Liver (tissue), 9 donors: ENCODE data around the gene NAPA. TPM values are rescaled to one million over a fixed set of nuclear protein-coding genes. Genes with fewer than 3 reads are reported as not detected.

Experiments
- DNase-seq: peaks from one replicate; pipeline ENCODE4 v3.0.0-alpha.2; 2017; ENCODE audit warnings: low spot score
- H3K27ac ChIP-seq, 2 donors: one replicate each; pipeline ENCODE4 v1.7.0; 2013; ENCODE audit warnings: inconsistent platforms in 2 of 2, low read length in 2 of 2, control low read depth in 1 of 2, low read depth in 1 of 2, mild to moderate bottlenecking in 1 of 2
- H3K27me3 ChIP-seq, 4 donors: one replicate each; pipeline versions ENCODE4 v1.6.1 to v1.7.0; 2013; ENCODE audit warnings: low read length in 3 of 4, inconsistent platforms in 1 of 4, mild to moderate bottlenecking in 1 of 4, moderate library complexity in 1 of 4; ENCODE audit not compliant: control insufficient read depth in 4 of 4, insufficient read depth in 4 of 4
- H3K36me3 ChIP-seq, 4 donors: one replicate each; pipeline versions ENCODE4 v1.6.1 to v1.7.0; 2013; ENCODE audit warnings: low read length in 3 of 4, mild to moderate bottlenecking in 3 of 4, low read depth in 1 of 4, moderate library complexity in 1 of 4; ENCODE audit not compliant: control insufficient read depth in 4 of 4, insufficient read depth in 3 of 4
- H3K4me1 ChIP-seq, 4 donors: one replicate each; pipeline versions ENCODE4 v1.6.1 to v1.7.0; 2013; ENCODE audit warnings: low read length in 3 of 4, mild to moderate bottlenecking in 3 of 4, moderate library complexity in 1 of 4; ENCODE audit not compliant: control insufficient read depth in 4 of 4, insufficient read depth in 4 of 4
- H3K4me3 ChIP-seq, 3 donors: one replicate each; pipeline versions ENCODE4 v1.6.1 to v1.7.0; 2013; ENCODE audit warnings: low read length in 3 of 3, control low read depth in 1 of 3, low read depth in 1 of 3, mild to moderate bottlenecking in 1 of 3
- H3K9ac ChIP-seq, 2 donors: one replicate each; pipeline ENCODE4 v1.7.0; 2013; ENCODE audit warnings: low read length in 2 of 2, mild to moderate bottlenecking in 2 of 2, moderate library complexity in 2 of 2, control low read depth in 1 of 2, low read depth in 1 of 2
- H3K9me3 ChIP-seq, 4 donors: one replicate each; pipeline versions ENCODE4 v1.6.1 to v1.7.0; 2013; ENCODE audit warnings: low read length in 3 of 4; ENCODE audit not compliant: control insufficient read depth in 4 of 4
- ATF3 ChIP-seq: IDR thresholded peaks from 2 replicates; pipeline ENCODE4 v1.6.1; 2016; ENCODE audit warnings: antibody characterized with exemption
- CTCF ChIP-seq: fragments of 150-350 bp; IDR thresholded peaks from 2 replicates; pipeline ENCODE4 v1.5.1; 2017; ENCODE audit warnings: improper control_type of control experiment, low read depth, low read length; ENCODE audit not compliant: missing input control
- EGR1 ChIP-seq, 2 donors: IDR thresholded peaks; 2 replicates each; pipeline ENCODE4 v1.6.1; 2016 to 2018; ENCODE audit warnings: antibody characterized with exemption in 2 of 2, low read depth in 2 of 2
- FOXA1 ChIP-seq: IDR thresholded peaks from 2 replicates; pipeline ENCODE4 v1.6.1; 2016; ENCODE audit warnings: antibody characterized with exemption
- FOXA2 ChIP-seq: IDR thresholded peaks from 2 replicates; pipeline ENCODE4 v1.6.1; 2016; ENCODE audit warnings: antibody characterized with exemption
- GABPA ChIP-seq, 2 donors: IDR thresholded peaks in 1 of 2; conservative IDR thresholded peaks in 1 of 2; 2 replicates each; pipeline ENCODE4 v1.6.1; 2016; ENCODE audit warnings: antibody characterized with exemption in 2 of 2, mild to moderate bottlenecking in 1 of 2, moderate library complexity in 1 of 2
- HNF4A ChIP-seq, 2 donors: conservative IDR thresholded peaks; 2 replicates each; pipeline ENCODE4 v1.6.1; 2016; ENCODE audit warnings: antibody characterized with exemption in 2 of 2, mild to moderate bottlenecking in 2 of 2
- HNF4G ChIP-seq: IDR thresholded peaks from 2 replicates; pipeline ENCODE4 v1.6.1; 2016; ENCODE audit warnings: antibody characterized with exemption
- JUND ChIP-seq, 2 donors: IDR thresholded peaks; 2 replicates each; pipeline ENCODE4 v1.6.1; 2016; ENCODE audit warnings: antibody characterized with exemption in 2 of 2
- MAX ChIP-seq: IDR thresholded peaks from 2 replicates; pipeline ENCODE4 v1.6.1; 2016; ENCODE audit warnings: antibody characterized with exemption
- NR2F2 ChIP-seq: IDR thresholded peaks from 2 replicates; pipeline ENCODE4 v1.6.1; 2016; ENCODE audit warnings: antibody characterized with exemption
- RAD21 ChIP-seq, 2 donors: IDR thresholded peaks; 2 replicates each; pipeline ENCODE4 v1.6.1; 2016; ENCODE audit warnings: antibody characterized with exemption in 2 of 2, mild to moderate bottlenecking in 2 of 2
- REST ChIP-seq: IDR thresholded peaks from 2 replicates; pipeline ENCODE4 v1.6.1; 2016; ENCODE audit warnings: antibody characterized with exemption, mild to moderate bottlenecking
- RXRA ChIP-seq, 2 donors: IDR thresholded peaks; 2 replicates each; pipeline ENCODE4 v1.6.1; 2017 to 2018; ENCODE audit warnings: antibody characterized with exemption in 2 of 2, mild to moderate bottlenecking in 1 of 2
- SP1 ChIP-seq: IDR thresholded peaks from 2 replicates; pipeline ENCODE4 v1.6.1; 2018; ENCODE audit warnings: antibody characterized with exemption, mild to moderate bottlenecking
- TAF1 ChIP-seq: conservative IDR thresholded peaks from 2 replicates; pipeline ENCODE4 v1.6.1; 2016; ENCODE audit warnings: antibody characterized with exemption, mild to moderate bottlenecking
- YY1 ChIP-seq: IDR thresholded peaks from 2 replicates; pipeline ENCODE4 v1.6.1; 2016; ENCODE audit warnings: antibody characterized with exemption, mild to moderate bottlenecking
- ZBTB33 ChIP-seq: IDR thresholded peaks from 2 replicates; pipeline ENCODE4 v1.6.1; 2016; ENCODE audit warnings: antibody characterized with exemption
- WGBS: extraction: QIAGEN DNeasy Blood & Tissue Kit; methylation state at CpG from one replicate; pipeline ENCODE4 v1.1.7; 2013; 5-methylcytosine and 5-hydroxymethylcytosine counted together
- polyA plus RNA-seq, 2 donors: library from polyadenylated mRNA; stranded (reverse) in 1 of 2; unstranded in 1 of 2; fragments of 200-250 nt in 1 of 2; fragments of >200 nt in 1 of 2; fragmentation: Nextera tagmentation in 1 of 2; extraction: Ambion mirVana in 1 of 2; gene quantifications; one replicate each; pipeline versions ENCODE4 v1.2.1 to v1.2.3, GENCODE V29; 2013 to 2015
- total RNA-seq, 2 donors: library from RNA; depleted of rRNA; stranded (reverse); fragments of >200 nt; gene quantifications; one replicate each; pipeline ENCODE4 v1.2.3, GENCODE V29; 2014
- donor health status: healthy.
- donor health status: healthy.
- donor health status: healthy.
- donor health status: healthy.
- donor health status: healthy.

The NAPA gene
- total and polyA plus RNA-seq, 4 donors, result 73.4 to 132 (median 120) TPM

GRCh38 chr19:47470447-47471195 is 44.2 kb downstream of the NAPA start:
- peaks cover 0 to 4% (median 0%) of the 10 kb centered on the region in 4 donors for H3K4me1 ChIP-seq
- H3K27ac ChIP-seq, result no peak overlapping the region
- DNase-seq, result no peak
- H3K36me3 ChIP-seq, result peaks cover 0 to 3% (median 0%) of the 10 kb centered on the region in 4 donors
- H3K9ac ChIP-seq, result no peak overlapping the region
- no peak overlapping the region for H3K4me3 ChIP-seq
- H3K9me3 ChIP-seq, result no peaks in the 10 kb centered on the region
- TF ChIP-seq SP1, result no peak
- TF ChIP-seq REST, result no peak
- no peak for TF ChIP-seq CTCF
- TF ChIP-seq YY1, result no peak
- TF ChIP-seq JUND (IDR thresholded peaks at IDR 0.05), result no peak
- TF ChIP-seq FOXA2, result no peak
- TF ChIP-seq EGR1 (IDR thresholded peaks at IDR 0.05; ENCODE audit: low read depth in 2 of 2), result no peak
- no peak for TF ChIP-seq RXRA (IDR thresholded peaks at IDR 0.05)
- no peak for TF ChIP-seq HNF4G
- TF ChIP-seq MAX, result no peak
- no peak for TF ChIP-seq GABPA (IDR thresholded peaks at IDR 0.05 in 1 of 2, conservative IDR thresholded peaks at IDR 0.05 in 1 of 2)
- no peak for TF ChIP-seq FOXA1
- TF ChIP-seq NR2F2, result no peak
- TF ChIP-seq TAF1, result no peak
- no peak for TF ChIP-seq ZBTB33
- no peak for TF ChIP-seq HNF4A (conservative IDR thresholded peaks at IDR 0.05)
- no peak for TF ChIP-seq ATF3
- no peak for TF ChIP-seq RAD21 (IDR thresholded peaks at IDR 0.05)
- 31% methylated on average over 13 of the region's 13 CpGs for WGBS
- H3K27me3 ChIP-seq, result peaks cover 0 to 14% (median 2%) of the 10 kb centered on the region in 4 donors
